Spleen (tissue), 11 donors: ENCODE measurements around the gene MARK2. TPM values are rescaled to one million over a fixed set of nuclear protein-coding genes. Genes with fewer than 3 reads are reported as not detected.

Source experiments
- DNase-seq: peaks from one replicate; pipeline ENCODE4 v3.0.0-alpha.2; 2020
- H3K27ac ChIP-seq, 8 donors: fragments of 200-600 bp; sonication (generic) in 7 of 8; 1 replicate in 4 of 8; 2 replicates in 4 of 8; pipeline versions ENCODE4 v1.5.0 to v1.8.0; 2016 to 2021; ENCODE audit warnings: inconsistent platforms in 4 of 8, mild to moderate bottlenecking in 4 of 8, moderate library complexity in 1 of 8
- H3K27me3 ChIP-seq, 7 donors: fragments of 200-600 bp; sonication (generic) in 6 of 7; replicated peaks in 1 of 7; 1 replicate in 4 of 7; 2 replicates in 3 of 7; pipeline versions ENCODE4 v1.5.0 to v1.8.0; 2016 to 2021; ENCODE audit warnings: inconsistent platforms in 3 of 7, mild to moderate bottlenecking in 1 of 7
- H3K36me3 ChIP-seq, 6 donors: fragments of 200-600 bp; sonication (generic) in 5 of 6; 1 replicate in 4 of 6; 2 replicates in 2 of 6; pipeline versions ENCODE4 v1.5.0 to v1.8.0; 2016 to 2021; ENCODE audit warnings: inconsistent platforms in 2 of 6
- H3K4me1 ChIP-seq, 6 donors: fragments of 200-600 bp; sonication (generic) in 5 of 6; 1 replicate in 3 of 6; 2 replicates in 3 of 6; pipeline versions ENCODE4 v1.5.0 to v1.8.0; 2016 to 2021; ENCODE audit warnings: inconsistent platforms in 3 of 6
- H3K4me3 ChIP-seq, 8 donors: fragments of 200-600 bp; sonication (generic) in 7 of 8; 1 replicate in 4 of 8; 2 replicates in 4 of 8; pipeline versions ENCODE4 v1.5.0 to v1.8.0; 2016 to 2021; ENCODE audit warnings: inconsistent platforms in 4 of 8, mild to moderate bottlenecking in 4 of 8, moderate library complexity in 2 of 8
- H3K9me3 ChIP-seq, 8 donors: fragments of 200-600 bp; sonication (generic) in 7 of 8; 1 replicate in 4 of 8; 2 replicates in 4 of 8; pipeline versions ENCODE4 v1.5.0 to v1.8.0; 2016 to 2021; ENCODE audit warnings: inconsistent platforms in 4 of 8
- POLR2A ChIP-seq, 3 donors: fragments of 450-650 bp; IDR thresholded peaks; one replicate each; pipeline ENCODE4 v1.5.1; 2017; ENCODE audit warnings: antibody characterized with exemption in 3 of 3, mild to moderate bottlenecking in 1 of 3
- POLR2AphosphoS5 ChIP-seq, 3 donors: sonication (generic); formaldehyde crosslinking; IDR thresholded peaks; one replicate each; pipeline ENCODE4 v1.5.1; 2017; ENCODE audit warnings: antibody characterized with exemption in 3 of 3
- WGBS, 5 donors: extraction: QIAGEN DNeasy Blood & Tissue Kit in 3 of 5; methylation state at CpG; one replicate each; pipeline versions ENCODE4 v1.1.5 to v1.1.7; 2013 to 2018; 5-methylcytosine and 5-hydroxymethylcytosine counted together
- intact Hi-C: fragments of 100-400 bp; cut with DNase I; formaldehyde crosslinking; loops from one replicate; pipeline ENCODE4 v1.15.0; 2023; ENCODE audit warnings: low total_unique reads
- polyA plus RNA-seq, 3 donors: library from polyadenylated mRNA; stranded (reverse); fragments of 200-250 nt; gene quantifications; one replicate each; pipeline ENCODE4 v1.2.1, GENCODE V29; 2013
- total RNA-seq, 7 donors: library from RNA; depleted of rRNA in 3 of 7; stranded (reverse); fragments of >200 nt in 3 of 7; fragmentation: NEBNext Ultra II Directional in 4 of 7; extraction: Animal tissue kit (Norgen Biotek cat#: 25700) in 4 of 7; gene quantifications; one replicate each; pipeline versions ENCODE4 v1.1.0 to v1.2.1, GENCODE V29; 2016 to 2021
- TF ChIP-seq, protein P1 (sequence below), 11 experiments: fragments of 200-600 bp in 7 of 11; fragments of 450-650 bp in 4 of 11; sonication (generic) in 4 of 11; IDR thresholded peaks in 8 of 11; conservative IDR thresholded peaks in 3 of 11; 1 replicate in 7 of 11; 2 replicates in 4 of 11; pipeline versions ENCODE4 v1.4.0 to v1.8.0; 2016 to 2021; ENCODE audit warnings: antibody characterized with exemption in 11 of 11, inconsistent platforms in 4 of 11, mild to moderate bottlenecking in 1 of 11
- donor health status: healthy with polysubstance abuse.
- donor health status: DM: no; HTN: no; CAD: no; lungs with moderate emphysema.
- donor health status: DM: no; HTN: no; CAD: no.
- donor health status: Bipolar disorder and iron deficiency.
- donor health status: healthy.
- donor health status: DM: no; HTN: no; CAD: no.
- donor health status: DM: yes; HTN: yes; CAD: no.

Gene MARK2
- total and polyA plus RNA-seq, 10 donors: 6.9 to 67.3 (median 45.3) TPM

GRCh38 chr11:63813563-63814382 is 25.1 kb upstream of the MARK2 start:
- peak; percentile 84 for DNase-seq
- intact Hi-C loops: no loop called here
- WGBS, 5 donors: 0 to 2% (median 1%) methylated on average over 33 to 74 of the region's 74 CpGs

DNA sequence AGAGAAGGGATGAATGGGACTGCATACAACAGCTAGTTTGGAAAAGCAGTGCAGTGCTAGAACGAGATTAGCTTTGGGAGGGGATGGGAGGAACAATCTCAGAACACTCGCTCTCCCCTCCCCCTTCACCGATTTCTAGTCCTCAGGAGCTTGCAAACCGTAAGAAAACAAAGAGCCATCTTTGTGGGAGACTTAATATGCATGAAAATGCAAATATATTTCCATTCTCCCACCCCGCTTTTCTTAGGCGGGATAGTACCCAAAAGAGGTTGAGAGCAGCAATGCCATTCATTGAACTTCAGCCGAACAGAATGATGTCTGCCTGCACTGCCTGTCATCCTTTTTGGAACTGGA is 24.6 kb upstream of the MARK2 start:
- intact Hi-C loops: no loop called here
- H3K27ac ChIP-seq: peak overlapping the region in 6 of 8 donors; percentile 27 to 87 (median 80)
- no peaks in the 10 kb centered on the region for H3K9me3 ChIP-seq
- DNase-seq: no peak
- H3K4me3 ChIP-seq: peak overlapping the region; percentile 87 to 97 (median 91)
- peaks cover 15 to 49% (median 30%) of the 10 kb centered on the region in 6 donors for H3K4me1 ChIP-seq
- peaks cover 0 to 33% (median 19%) of the 10 kb centered on the region in 6 donors for H3K36me3 ChIP-seq
- H3K27me3 ChIP-seq: no peaks in the 10 kb centered on the region
- TF ChIP-seq, protein P1, sequence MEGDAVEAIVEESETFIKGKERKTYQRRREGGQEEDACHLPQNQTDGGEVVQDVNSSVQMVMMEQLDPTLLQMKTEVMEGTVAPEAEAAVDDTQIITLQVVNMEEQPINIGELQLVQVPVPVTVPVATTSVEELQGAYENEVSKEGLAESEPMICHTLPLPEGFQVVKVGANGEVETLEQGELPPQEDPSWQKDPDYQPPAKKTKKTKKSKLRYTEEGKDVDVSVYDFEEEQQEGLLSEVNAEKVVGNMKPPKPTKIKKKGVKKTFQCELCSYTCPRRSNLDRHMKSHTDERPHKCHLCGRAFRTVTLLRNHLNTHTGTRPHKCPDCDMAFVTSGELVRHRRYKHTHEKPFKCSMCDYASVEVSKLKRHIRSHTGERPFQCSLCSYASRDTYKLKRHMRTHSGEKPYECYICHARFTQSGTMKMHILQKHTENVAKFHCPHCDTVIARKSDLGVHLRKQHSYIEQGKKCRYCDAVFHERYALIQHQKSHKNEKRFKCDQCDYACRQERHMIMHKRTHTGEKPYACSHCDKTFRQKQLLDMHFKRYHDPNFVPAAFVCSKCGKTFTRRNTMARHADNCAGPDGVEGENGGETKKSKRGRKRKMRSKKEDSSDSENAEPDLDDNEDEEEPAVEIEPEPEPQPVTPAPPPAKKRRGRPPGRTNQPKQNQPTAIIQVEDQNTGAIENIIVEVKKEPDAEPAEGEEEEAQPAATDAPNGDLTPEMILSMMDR (IDR thresholded peaks at IDR 0.05 in 8 of 11, conservative IDR thresholded peaks at IDR 0.05 in 3 of 11): no peak
- TF ChIP-seq POLR2A (IDR thresholded peaks at IDR 0.05) (no peak), POLR2AphosphoS5 (IDR thresholded peaks at IDR 0.05) (no peak)
- WGBS, 5 donors: 25 to 34% (median 34%) methylated on average over 7 of the region's 7 CpGs

More at GRCh38 chr11:63813563-63814382, 25.1 kb upstream of the MARK2 start:
- Histone ChIP-seq H3K4me3 (peak overlapping the region; percentile 87 to 97 (median 91)), H3K9me3 (no peaks in the 10 kb centered on the region), H3K27me3 (no peaks in the 10 kb centered on the region), H3K4me1 (peaks cover 15 to 49% (median 30%) of the 10 kb centered on the region in 6 donors), H3K27ac (peak overlapping the region; percentile 27 to 87 (median 79)), H3K36me3 (peaks cover 0 to 27% (median 14%) of the 10 kb centered on the region in 6 donors)
- TF ChIP-seq POLR2AphosphoS5 (IDR thresholded peaks at IDR 0.05): peak in 2 of 3 donors; percentile 40 to 47
- TF ChIP-seq, protein P1 (IDR thresholded peaks at IDR 0.05 in 8 of 11, conservative IDR thresholded peaks at IDR 0.05 in 3 of 11): no peak

GRCh38 chr11:63816166-63816565 is 22.7 kb upstream of the MARK2 start:
- Histone ChIP-seq H3K36me3 (peaks cover 0 to 51% (median 33%) of the 10 kb centered on the region in 6 donors), H3K4me1 (peaks cover 15 to 49% (median 30%) of the 10 kb centered on the region in 6 donors), H3K4me3 (no peak overlapping the region), H3K27ac (no peak overlapping the region), H3K9me3 (no peaks in the 10 kb centered on the region), H3K27me3 (no peaks in the 10 kb centered on the region)
- WGBS, 5 donors: 81 to 94% (median 88%) methylated on average over 6 of the region's 6 CpGs
- intact Hi-C loops: no loop called here
- DNase-seq: no peak
- TF ChIP-seq POLR2A (IDR thresholded peaks at IDR 0.05) (no peak), POLR2AphosphoS5 (IDR thresholded peaks at IDR 0.05) (no peak)
- TF ChIP-seq, protein P1 (IDR thresholded peaks at IDR 0.05 in 8 of 11, conservative IDR thresholded peaks at IDR 0.05 in 3 of 11): no peak

- Histone ChIP-seq H3K27me3 (no peaks in the 10 kb centered on the region), H3K4me1 (peaks cover 15 to 49% (median 30%) of the 10 kb centered on the region in 6 donors), H3K4me3 (no peak overlapping the region), H3K9me3 (no peaks in the 10 kb centered on the region), H3K36me3 (peaks cover 0 to 57% (median 39%) of the 10 kb centered on the region in 6 donors), H3K27ac (no peak overlapping the region)
- TF ChIP-seq POLR2AphosphoS5 (IDR thresholded peaks at IDR 0.05): no peak
- TF ChIP-seq, protein P1 (IDR thresholded peaks at IDR 0.05 in 8 of 11, conservative IDR thresholded peaks at IDR 0.05 in 3 of 11): no peak
- no peak for TF ChIP-seq POLR2A (IDR thresholded peaks at IDR 0.05)
- DNase-seq: no peak
- intact Hi-C loops: no loop called here
- 92 to 100% (median 96%) methylated on average over 3 of the region's 3 CpGs for WGBS, 5 donors
Measured at GRCh38 chr11:63816732-63817131, 22.2 kb upstream of the MARK2 start.
